T47D (cell line): ENCODE results near the gene WBP1.
A peak's percentile ranks its signal among the peaks of the same experiment; 100 is the strongest.
"Not testable (repeated sequence)": the region's sequence is repeated elsewhere in the genome, so short reads cannot be mapped to it uniquely, and the experiment has no call there.

ENCODE experiments used
- DNase-seq, 2 experiments: peaks; one replicate each; pipeline versions ENCODE4 v3.0.0 to v3.0.0-alpha.2; 2011 to 2012; ENCODE audit warnings: low read depth in 1 of 2, low spot score in 1 of 2
- JUND ChIP-seq: IDR thresholded peaks from 2 replicates; pipeline ENCODE4 v1.6.1; 2012; ENCODE audit warnings: low read depth
- in situ Hi-C: cut with HindIII; loops from 2 replicates; pipeline ENCODE4 v1.10.0; 2016; ENCODE audit warnings: low sequenced_read_pairs, low pct_unique_long_range_greater_than_20kb

The WBP1 gene

DNA sequence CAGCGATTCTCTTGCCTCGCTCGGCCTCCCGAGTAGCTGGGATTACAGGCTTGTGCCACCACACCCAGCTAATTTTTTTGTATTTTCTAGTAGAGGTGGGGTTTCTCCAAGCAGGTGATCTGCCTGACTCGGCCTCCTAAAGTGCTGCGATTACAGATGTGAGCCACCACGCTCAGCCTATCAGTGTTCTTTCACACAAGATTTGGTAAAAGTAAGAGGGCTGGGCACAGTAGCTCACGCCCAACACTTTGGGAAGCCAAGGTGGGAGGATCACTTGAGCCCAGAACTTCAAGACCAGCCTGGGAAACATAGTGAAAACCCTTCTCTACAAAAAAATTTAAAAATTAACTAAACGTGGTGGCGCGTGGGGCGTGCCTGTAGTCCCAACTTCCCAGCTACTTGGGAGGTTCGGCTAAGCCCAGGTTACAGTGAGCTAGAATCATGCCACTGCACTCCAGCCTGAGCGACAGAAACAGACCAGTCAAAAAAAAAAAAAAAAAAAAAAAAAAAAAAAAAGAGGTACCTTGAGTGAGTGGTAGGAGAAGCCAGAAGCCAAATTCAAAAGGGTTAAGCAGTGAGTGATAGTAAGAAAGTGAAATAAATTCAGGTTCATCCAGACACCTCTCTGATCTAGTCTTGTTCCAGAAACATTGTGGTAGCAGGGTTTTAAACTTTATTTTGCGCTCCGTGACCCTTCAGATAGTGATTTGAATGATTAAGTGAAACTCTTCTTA, 13.3 kb downstream of the WBP1 start:
- DNase-seq = no peak
- in situ Hi-C loops = no loop called here
- TF ChIP-seq JUND = no peak

DNA sequence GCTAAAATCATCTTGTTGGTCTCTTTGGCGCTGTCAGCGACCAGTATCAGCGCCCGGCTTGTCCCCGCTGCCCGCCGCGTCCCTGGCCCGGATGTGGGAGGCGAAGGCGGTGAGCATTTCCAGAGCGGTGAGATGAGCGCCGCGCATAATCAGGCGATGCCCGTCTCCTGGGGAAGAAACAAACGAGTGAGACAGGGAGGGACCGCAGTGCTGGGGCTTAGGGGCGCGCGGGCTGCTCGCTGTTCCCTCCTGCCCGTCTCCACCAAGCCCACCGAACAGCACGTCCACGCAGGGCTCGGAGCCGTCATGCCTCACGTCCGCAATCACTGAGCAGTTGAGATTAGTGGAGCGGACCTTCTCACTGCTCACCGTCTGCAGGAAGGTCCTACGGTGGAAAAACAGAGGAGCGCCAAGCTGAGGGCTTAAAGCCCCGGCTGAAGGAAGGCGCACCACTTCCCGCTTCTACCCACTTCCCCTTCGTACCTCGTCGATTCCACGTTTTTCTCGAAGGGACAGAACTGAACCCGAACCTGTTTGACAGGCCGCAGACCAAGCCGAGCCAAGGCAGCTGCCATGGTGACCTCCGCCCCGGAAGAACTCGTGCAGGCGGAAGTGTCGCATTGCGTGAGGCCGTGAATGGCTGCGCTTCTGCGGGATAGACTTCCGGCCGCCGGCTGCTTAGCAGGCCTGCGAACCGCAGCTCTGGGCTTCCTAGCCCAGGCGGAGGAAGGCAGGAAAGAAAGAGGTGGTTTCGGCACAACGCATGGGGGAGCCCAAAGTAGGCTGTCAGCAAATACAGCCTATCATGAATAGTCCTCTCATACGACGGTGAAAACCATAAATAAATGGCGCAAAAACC, 14.1 kb downstream of the WBP1 start, which contains the start of gene MRPL53:
MRPL53 (minus strand) TSS at position 595 of the 859 bp plus-strand sequence; CDS start at position 575, 20 bp downstream.
- peak; percentile 21 to 96 for DNase-seq
- TF ChIP-seq JUND = peak; percentile 36; the same call in 1 of the 2 replicates
- in situ Hi-C loops = no loop called here

DNA sequence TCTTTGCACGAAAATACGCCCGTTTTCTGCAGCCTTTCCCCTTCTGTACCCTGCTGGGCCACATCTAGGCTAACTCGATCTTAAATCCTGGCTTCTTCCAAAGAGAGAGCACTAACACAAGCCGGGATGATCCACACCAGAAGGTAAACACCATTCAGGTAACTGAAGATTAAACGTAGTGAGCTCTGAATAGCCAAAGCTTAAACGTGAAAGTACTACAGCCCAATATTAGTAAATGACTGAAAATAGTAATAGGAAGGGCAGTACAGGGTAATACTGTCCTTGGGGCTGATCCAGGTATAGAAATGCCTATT, 14.7 kb downstream of the WBP1 start:
- no peak for DNase-seq
- TF ChIP-seq JUND = no peak
- in situ Hi-C loops = no loop called here

DNA sequence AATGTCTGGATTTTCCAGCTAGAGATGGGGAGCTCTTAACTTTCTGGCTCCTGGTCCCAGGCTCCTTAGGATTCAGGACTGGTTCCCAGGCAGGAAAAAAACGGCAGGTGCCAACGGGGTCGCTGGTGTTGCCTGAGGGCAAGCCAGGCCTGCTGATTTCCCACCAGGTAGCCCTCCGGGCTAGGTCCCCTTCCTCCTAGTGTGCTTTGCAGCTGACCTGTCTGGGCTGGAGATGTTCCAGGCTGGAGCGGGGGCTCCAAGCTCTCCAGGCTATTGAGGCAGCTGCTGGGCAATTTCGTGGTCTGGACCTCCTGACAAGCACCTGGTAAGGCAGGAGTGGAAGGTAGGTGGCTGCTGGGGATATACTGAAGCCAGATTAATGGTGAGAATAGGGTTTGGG, 16.2 kb downstream of the WBP1 start:
- in situ Hi-C loops = no loop called here
- no peak for DNase-seq
- TF ChIP-seq JUND = no peak

DNA sequence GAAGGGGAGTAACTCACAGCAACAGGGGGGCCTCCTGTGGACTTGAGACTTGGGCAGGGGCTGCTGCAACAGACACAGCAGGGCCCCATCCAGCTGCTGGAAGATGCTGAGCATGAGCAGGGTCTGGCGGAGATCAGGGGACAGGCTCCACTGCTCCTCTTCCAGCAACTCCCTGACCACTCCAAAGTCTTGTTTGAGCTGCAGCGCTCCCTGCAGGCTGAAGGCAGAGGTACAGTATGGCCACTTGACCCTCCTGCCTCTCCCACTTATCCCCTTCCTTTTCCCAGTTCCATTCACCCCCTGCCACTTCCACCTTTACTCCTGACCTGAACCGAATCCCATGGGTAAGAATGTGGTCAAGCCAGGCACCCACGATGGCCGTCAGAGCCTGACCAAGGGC, 16.7 kb downstream of the WBP1 start:
- DNase-seq = no peak
- TF ChIP-seq JUND = no peak
- in situ Hi-C loops = no loop called here

DNA sequence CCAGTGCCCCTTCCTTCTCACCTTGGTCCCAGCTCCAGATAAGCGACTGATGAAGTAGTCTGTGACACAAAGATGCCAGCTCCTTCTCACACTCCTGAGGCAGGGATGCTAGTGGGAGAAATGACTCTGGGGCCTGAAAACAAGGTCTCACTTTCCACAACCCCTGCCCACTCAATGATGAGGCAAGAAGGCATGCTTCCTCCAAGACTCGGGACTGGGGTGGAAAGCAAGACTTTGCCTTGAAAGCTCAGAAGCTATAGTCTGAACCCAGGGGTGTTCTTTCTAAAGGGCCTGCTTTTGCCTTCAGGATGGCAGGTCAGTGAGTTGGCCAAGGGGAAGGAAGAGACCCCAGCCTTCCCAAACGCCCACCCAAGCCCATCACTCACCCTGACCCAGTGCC, 23.2 kb downstream of the WBP1 start:
- in situ Hi-C loops = no loop called here
- no peak for DNase-seq
- no peak for TF ChIP-seq JUND

DNA sequence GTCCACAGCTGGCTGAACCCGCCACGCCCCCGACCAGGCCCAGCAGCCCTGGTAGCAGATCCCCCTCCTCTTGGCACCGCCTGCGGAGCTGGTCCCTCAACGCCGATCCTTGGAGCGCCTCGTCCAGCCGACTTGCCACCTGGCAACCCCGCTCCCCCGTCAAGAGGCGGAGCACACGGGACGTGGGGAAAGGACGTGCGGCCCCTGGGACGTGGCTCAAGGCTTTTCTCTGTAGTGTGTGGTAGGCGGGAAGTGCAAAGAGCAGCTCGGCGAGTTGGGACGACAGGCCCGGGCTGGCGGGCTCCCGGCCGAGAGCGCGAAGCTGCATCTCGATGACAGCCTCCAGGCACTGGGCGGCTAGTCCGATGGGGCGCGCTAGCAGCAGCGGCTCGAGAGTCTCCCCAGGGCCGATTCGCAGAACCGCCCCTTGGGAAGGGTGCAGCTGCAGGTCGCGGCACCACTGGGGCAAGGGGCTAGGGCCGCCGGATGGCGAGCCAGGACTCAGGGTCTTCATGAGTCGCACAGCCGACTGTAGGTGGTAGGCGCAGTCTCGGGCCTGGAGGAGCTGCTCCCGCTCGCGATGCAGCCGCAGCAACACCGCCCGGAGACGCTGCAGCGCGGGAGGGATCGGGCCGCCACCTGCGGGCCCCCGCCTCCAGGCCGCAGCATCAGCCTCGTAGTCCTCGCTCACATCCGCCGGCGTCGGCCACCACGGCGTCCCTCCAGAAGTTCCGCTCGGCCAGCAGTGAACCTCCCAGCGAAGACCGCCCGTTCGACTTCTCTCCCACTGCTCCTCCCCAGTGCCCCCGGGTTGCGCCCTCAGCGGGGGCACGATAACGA, 23.9 kb downstream of the WBP1 start:
- in situ Hi-C loops = no loop called here
- TF ChIP-seq JUND = no peak
- peak in 1 of 2 experiments; percentile 13 for DNase-seq

DNA sequence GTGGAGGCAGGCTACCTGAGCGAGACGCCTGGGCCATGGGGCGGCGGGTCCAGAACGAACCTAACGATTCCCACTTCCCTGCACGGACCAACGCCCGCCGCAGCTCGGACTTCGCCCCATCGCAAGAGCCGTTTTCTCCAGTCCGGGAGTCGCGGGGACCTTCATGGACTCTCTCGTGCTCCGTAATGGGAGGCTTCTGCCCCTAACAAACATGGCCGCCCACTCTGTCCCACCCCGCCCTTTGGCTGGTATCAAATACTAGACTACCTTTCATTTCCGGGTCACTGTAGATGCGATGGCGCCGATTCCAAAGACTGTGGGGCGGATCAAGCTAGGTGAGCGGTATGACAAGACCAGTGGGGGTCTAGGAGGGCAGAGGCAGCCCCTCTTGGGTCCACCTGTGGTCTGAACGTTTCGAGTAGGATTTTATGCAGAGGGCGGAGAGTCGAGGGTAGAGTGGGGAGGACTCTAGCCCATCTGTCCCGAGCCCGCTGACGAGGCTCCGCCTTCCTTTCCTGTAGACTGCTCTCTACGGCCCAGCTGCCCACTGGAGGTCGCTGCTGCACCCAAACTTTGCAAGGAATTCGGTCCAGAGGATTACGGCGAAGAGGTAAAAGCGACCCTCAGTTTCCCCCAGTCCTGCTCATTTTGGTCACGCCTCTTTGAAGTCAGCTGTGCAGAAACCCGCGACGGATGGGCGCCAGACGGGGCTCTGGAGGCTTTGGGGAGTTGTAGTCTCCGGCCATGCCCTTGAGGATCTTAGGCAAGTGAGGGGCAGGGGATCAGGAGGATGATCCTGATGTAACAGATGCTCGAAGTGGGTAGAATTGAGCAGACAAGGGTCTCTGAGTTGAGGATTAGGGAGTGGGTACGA, 24.8 kb downstream of the WBP1 start, which contains the start of the genes CCDC142 and TTC31:
CCDC142 (minus strand) TSS at position 198 of the 874 bp plus-strand sequence; CDS start at position 37, 161 bp downstream.
TTC31 (plus strand) TSS at position 281 of the 874 bp plus-strand sequence; CDS start at position 296, 15 bp downstream.
- peak; percentile 69 to 92 for DNase-seq
- TF ChIP-seq JUND = no peak
- in situ Hi-C loops = no loop called here

DNA sequence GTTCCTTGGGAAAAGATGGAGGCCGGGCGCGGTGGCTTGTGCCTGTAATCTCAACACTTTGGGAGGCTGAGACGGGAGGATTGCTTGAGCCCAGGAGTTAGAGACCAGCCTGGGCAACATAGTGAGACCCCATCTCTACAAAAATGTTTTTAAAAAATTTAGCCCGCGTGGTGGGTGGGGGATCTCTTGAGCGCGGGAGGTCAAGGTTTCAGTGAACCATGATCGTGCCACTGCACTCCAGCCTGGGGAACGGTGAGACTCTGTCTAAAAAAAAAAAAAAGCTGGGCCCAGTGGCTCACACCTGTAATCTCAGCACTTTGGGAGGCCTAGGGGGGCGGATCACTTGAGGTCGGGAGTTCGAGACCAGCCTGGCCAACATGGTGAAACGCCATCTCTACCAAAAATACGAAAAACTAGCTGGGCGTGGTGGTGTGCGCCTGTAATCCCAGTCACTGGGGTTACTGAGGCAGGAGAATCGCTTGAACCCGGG, 25.5 kb downstream of the WBP1 start:
- in situ Hi-C loops, DNase-seq: not testable (repeated sequence)

DNA sequence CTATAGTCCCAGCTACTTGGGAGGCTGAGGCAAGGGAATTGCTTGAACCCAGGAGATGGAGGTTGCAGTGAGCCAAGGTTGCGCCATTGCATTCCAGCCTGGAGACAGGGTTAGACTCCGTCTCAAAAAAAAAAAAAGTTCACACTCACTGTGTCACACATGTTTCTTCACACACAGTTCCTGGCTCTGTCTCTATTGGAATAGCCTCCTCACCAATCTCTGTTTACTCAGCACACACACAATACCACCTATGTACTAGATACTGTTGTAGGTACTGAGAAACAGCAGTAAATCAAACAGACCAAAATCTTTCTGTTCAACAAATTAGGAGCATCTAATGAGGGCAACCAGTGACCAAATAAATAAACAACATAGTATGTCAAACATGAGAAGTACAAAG, 27.9 kb downstream of the WBP1 start:
- DNase-seq = no peak
- no peak for TF ChIP-seq JUND
- in situ Hi-C loops = no loop called here

DNA sequence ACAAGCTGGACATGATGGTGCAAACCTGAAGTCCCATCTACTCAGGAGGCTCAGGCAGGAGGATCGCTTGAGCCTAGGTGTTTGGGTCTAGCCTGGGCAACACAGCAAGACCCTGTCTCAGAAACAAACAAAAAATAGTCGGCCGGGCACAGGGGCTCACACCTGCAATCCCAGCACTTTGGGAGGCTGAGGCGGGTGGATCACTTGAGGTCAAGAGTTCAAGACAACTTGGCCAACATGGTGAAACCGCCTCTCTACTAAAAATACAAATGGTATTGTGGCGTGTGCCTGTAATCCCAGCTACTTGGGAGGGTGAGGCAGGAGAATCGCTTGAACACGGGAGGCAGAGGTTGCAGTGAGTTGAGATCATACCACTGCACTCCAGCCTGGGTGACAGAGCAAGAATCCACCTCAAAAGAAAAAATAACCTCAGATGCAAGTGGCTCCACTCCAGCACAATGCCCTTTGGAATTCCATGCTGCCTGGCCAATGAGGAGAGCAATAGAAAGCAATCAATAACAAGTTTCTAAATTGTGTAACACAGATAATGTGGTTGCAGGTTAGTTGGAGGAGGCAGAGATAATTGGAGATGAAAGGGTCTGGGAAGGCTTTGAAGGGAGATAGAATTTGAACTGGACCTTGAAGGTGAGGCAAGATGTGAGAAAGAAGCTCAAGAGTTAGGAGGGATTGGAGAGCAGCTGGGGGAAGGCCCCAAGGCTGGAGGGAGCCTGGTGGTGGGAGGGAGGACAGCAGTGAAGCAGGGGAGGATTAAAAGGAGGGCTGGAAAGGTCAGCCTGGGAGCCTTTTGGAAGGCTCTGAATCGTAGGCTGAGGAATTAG, 30.6 kb downstream of the WBP1 start:
- no peak for TF ChIP-seq JUND
- DNase-seq = no peak
- in situ Hi-C loops = no loop called here
